Endothelial cell of umbilical vein (primary cell): ENCODE data around the gene GALK1. TPM values are rescaled to one million over a fixed set of nuclear protein-coding genes. Genes with fewer than 3 reads are reported as not detected.
A peak's percentile ranks its signal among the peaks of the same experiment; 100 is the strongest.

Experiments
- BruUV-seq: library from RNA; stranded (reverse); fragments of 400-500 nt; replicated peaks from 2 replicates; lab custom pipeline; 2021; lab: Mats Ljungman, UMichigan
- CTCF ChIA-PET: fragments of 300-600, 350-600 bp; sonication (Branson Sonifier 250); formaldehyde crosslinking; loops from one replicate; lab custom pipeline; 2021; ENCODE audit warnings: antibody characterized with exemption, inconsistent platforms; lab: Charles Lee
- POLR2A ChIA-PET: fragments of 300-600, 350-600 bp; sonication (Branson Sonifier 250); formaldehyde crosslinking; loops from one replicate; lab custom pipeline; 2021; ENCODE audit warnings: antibody characterized with exemption, inconsistent platforms; lab: Charles Lee
- DNase-seq: peaks from one replicate; pipeline ENCODE4 v3.0.0-alpha.2; 2011; ENCODE audit warnings: low read depth, low spot score
- FAIRE-seq: peaks from 2 replicates; lab custom pipeline; 2011; peaks lifted over from hg19 to GRCh38; lab: Jason Lieb, UNC
- H2AFZ ChIP-seq: 2 replicates; pipeline ENCODE4 v1.6.0; 2012; ENCODE audit warnings: low read depth, low read length, control low read depth, inconsistent platforms
- H3K27ac ChIP-seq: 2 replicates; pipeline ENCODE4 v1.5.1; 2011; ENCODE audit warnings: low read depth, mild to moderate bottlenecking, control low read depth, low read length, moderate library complexity; ENCODE audit not compliant: insufficient read depth
- H3K27me3 ChIP-seq, 2 experiments: 2 replicates each; pipeline versions ENCODE4 v1.6.0 to v1.6.1; 2011; ENCODE audit warnings: low read length in 2 of 2, mixed read lengths in 1 of 2; ENCODE audit not compliant: control insufficient read depth in 2 of 2, insufficient read depth in 2 of 2
- H3K36me3 ChIP-seq, 2 experiments: 2 replicates in 1 of 2; 3 replicates in 1 of 2; pipeline ENCODE4 v1.5.1; 2011; ENCODE audit warnings: low read length in 2 of 2, mild to moderate bottlenecking in 1 of 2, moderate library complexity in 1 of 2; ENCODE audit not compliant: control insufficient read depth in 2 of 2, insufficient read depth in 2 of 2; ENCODE audit errors: extremely low read depth in 1 of 2
- H3K4me1 ChIP-seq: 3 replicates; pipeline ENCODE4 v1.5.1; 2011; ENCODE audit warnings: mild to moderate bottlenecking, low read length; ENCODE audit not compliant: control insufficient read depth, insufficient read depth; ENCODE audit errors: extremely low read depth
- H3K4me2 ChIP-seq: 2 replicates; pipeline ENCODE4 v1.6.1; 2011; ENCODE audit warnings: low read length, control low read depth, mixed read lengths; ENCODE audit not compliant: insufficient read depth
- H3K4me3 ChIP-seq, 3 experiments: fragments of 200-600 bp in 1 of 3; sonication (generic), shearing (Covaris generic) in 1 of 3; replicated peaks in 1 of 3; 2 replicates each; pipeline ENCODE4 v1.5.1; 2011 to 2016; ENCODE audit warnings: control low read depth in 3 of 3, low read length in 3 of 3, mild to moderate bottlenecking in 2 of 3, inconsistent platforms in 1 of 3, low read depth in 1 of 3, moderate library complexity in 1 of 3; ENCODE audit not compliant: insufficient read depth in 1 of 3
- H3K79me2 ChIP-seq: 2 replicates; pipeline ENCODE4 v1.6.0; 2012; ENCODE audit warnings: low read length, inconsistent platforms; ENCODE audit not compliant: control insufficient read depth, insufficient read depth
- H3K9ac ChIP-seq: replicated peaks from 2 replicates; pipeline ENCODE3; 2011; ENCODE audit warnings: low read length, control low read depth; ENCODE audit not compliant: insufficient read depth; ENCODE audit errors: extremely low read depth
- H3K9me1 ChIP-seq: replicated peaks from 3 replicates; pipeline ENCODE4 v1.6.0; 2011; ENCODE audit warnings: mild to moderate bottlenecking, low read length; ENCODE audit not compliant: control insufficient read depth, insufficient read depth; ENCODE audit errors: extremely low read depth
- H3K9me3 ChIP-seq: replicated peaks from 2 replicates; pipeline ENCODE4 v1.5.1; 2012; ENCODE audit warnings: low read length, inconsistent platforms; ENCODE audit not compliant: control insufficient read depth, insufficient read depth
- H4K20me1 ChIP-seq: replicated peaks from 2 replicates; pipeline ENCODE3; 2011; ENCODE audit warnings: mild to moderate bottlenecking, low read length; ENCODE audit not compliant: control insufficient read depth, insufficient read depth; ENCODE audit errors: extremely low read depth
- CTCF ChIP-seq, 2 donors: IDR thresholded peaks; 1 replicate in 1 of 2; 2 replicates in 1 of 2; pipeline ENCODE4 v1.5.1; 2011; ENCODE audit warnings: low read length in 2 of 2, mild to moderate bottlenecking in 2 of 2, moderate library complexity in 2 of 2, control low read depth in 1 of 2, inconsistent platforms in 1 of 2, low read depth in 1 of 2; ENCODE audit not compliant: insufficient read depth in 1 of 2; ENCODE audit errors: extremely low read depth in 1 of 2
- EZH2 ChIP-seq: IDR thresholded peaks from 2 replicates; pipeline ENCODE4 v1.6.1; 2012; ENCODE audit warnings: borderline replicate concordance, low read depth, mild to moderate bottlenecking, moderate library complexity, low read length, inconsistent platforms; ENCODE audit not compliant: severe bottlenecking
- GATA2 ChIP-seq: IDR thresholded peaks from 2 replicates; pipeline ENCODE4 v1.7.0; 2011; ENCODE audit warnings: low read depth, mild to moderate bottlenecking, moderate library complexity, mixed read lengths, low read length; ENCODE audit not compliant: insufficient read length, insufficient read depth
- MAX ChIP-seq: IDR thresholded peaks from 2 replicates; pipeline ENCODE4 v1.6.1; 2011; ENCODE audit not compliant: insufficient read depth, insufficient read length
- MYC ChIP-seq: IDR thresholded peaks from one replicate; pipeline ENCODE4 v1.6.1; 2011; ENCODE audit warnings: mild to moderate bottlenecking, low read depth, low read length
- POLR2A ChIP-seq: IDR thresholded peaks from 2 replicates; pipeline ENCODE4 v1.6.1; 2012; ENCODE audit warnings: low read depth, mild to moderate bottlenecking, control low read depth, low read length
- POLR2AphosphoS5 ChIP-seq: IDR thresholded peaks from 2 replicates; pipeline ENCODE4 v1.6.1; 2012; ENCODE audit warnings: low read depth, mild to moderate bottlenecking, control low read depth, low read length, moderate library complexity; ENCODE audit not compliant: insufficient read depth
- dilution Hi-C: fragments of 300-500 bp; cut with MboI; formaldehyde crosslinking; loops from one replicate; pipeline ENCODE4 v1.15.0; 2019; ENCODE audit warnings: low sequenced_read_pairs; ENCODE audit not compliant: extremely low pct_ligation_motif_present
- intact Hi-C: fragments of 100-400 bp; cut with micrococcal nuclease; formaldehyde crosslinking; loops from one replicate; pipeline ENCODE4 v1.10.0; 2022
- polyA plus RNA-seq, 4 experiments: library from polyadenylated mRNA; depleted of rRNA in 3 of 4; stranded (reverse) in 3 of 4; unstranded in 1 of 4; fragments of >200 nt; gene quantifications; 2 replicates each; pipeline versions ENCODE4 v1.2.1 to v1.2.3, GENCODE V29; 2011 to 2012; ENCODE audit warnings: missing spikeins in 1 of 4
- total RNA-seq: library from RNA; stranded (reverse); gene quantifications from 2 replicates; pipeline ENCODE4 v1.2.3, GENCODE V29; 2021

The GALK1 gene
- total and polyA plus RNA-seq, 2 donors (not counting 3 experiments of a cell fraction or from before 2014, with no cell fraction given), result 45.8 to 63.7 TPM

- ChIA-PET POLR2A (interaction anchor here (1.3 kb wide), 1 partner anchor 35 kb away, joined by 3 read pairs; no protein-coding TSS in a partner anchor), CTCF (interaction anchor here (1.0 to 5.2 kb wide), 8 partner anchors 16 to 89 kb away, joined by 3 to 33 read pairs (median 6); partner anchors contain the start of gene SMIM5)
- TF ChIP-seq CTCF (IDR thresholded peaks at IDR 0.05; ENCODE audit: extremely low read depth in 1 of 2, insufficient read depth in 1 of 2, low read depth in 1 of 2, low read length in 2 of 2), result no peak
- TF ChIP-seq MAX, result no peak
- TF ChIP-seq EZH2, result no peak
- TF ChIP-seq MYC, result no peak
- TF ChIP-seq POLR2AphosphoS5, result no peak
- TF ChIP-seq POLR2A, result no peak
- TF ChIP-seq GATA2, result no peak
- DNase-seq (no peak), FAIRE-seq (no peak)
- peak overlapping the region in 1 of 3 experiments; percentile 33 for H3K4me3 ChIP-seq
- peak overlapping the region; percentile 37 for H2AFZ ChIP-seq
- H3K27me3 ChIP-seq, result peaks cover 6 to 11% of the 10 kb centered on the region in 2 experiments
- no peak overlapping the region for H3K9ac ChIP-seq
- BruUV-seq, result no TSS peak
- H3K9me1 ChIP-seq, result no peaks in the 10 kb centered on the region
- H3K36me3 ChIP-seq, result no peaks in the 10 kb centered on the region
- H3K27ac ChIP-seq, result no peak overlapping the region
- intact Hi-C loops (no loop called here), dilution Hi-C loops (no loop called here)
- no peak overlapping the region for H3K4me2 ChIP-seq
- H3K79me2 ChIP-seq, result no peaks in the 10 kb centered on the region
- no peaks in the 10 kb centered on the region for H3K9me3 ChIP-seq
- peaks cover 2% of the 10 kb centered on the region for H3K4me1 ChIP-seq
- no peaks in the 10 kb centered on the region for H4K20me1 ChIP-seq
Observed at GRCh38 chr17:75721463-75722011, 43.5 kb downstream of the GALK1 start.
